A549 (cell line): ENCODE results near the gene POLE.

Source experiments
- EP300 ChIP-seq, 2 experiments: fragments of >200 bp; sonication (Bioruptor Twin); formaldehyde crosslinking; IDR thresholded peaks; 2 replicates in 1 of 2; 3 replicates in 1 of 2; pipeline ENCODE4 v1.6.1; 2016 to 2017
- ESRRA ChIP-seq: fragments of 150-350 bp; IDR thresholded peaks from 2 replicates; pipeline ENCODE4 v1.6.1; 2014; ENCODE audit warnings: mild to moderate bottlenecking, low read length, borderline replicate concordance
- FOSL2 ChIP-seq, 2 experiments: fragments of 450-650 bp in 1 of 2; fragments of >200 bp in 1 of 2; sonication (Bioruptor Twin) in 1 of 2; formaldehyde crosslinking; IDR thresholded peaks; 2 replicates each; pipeline versions ENCODE4 v1.5.0 to v1.6.1; 2016 to 2020; ENCODE audit warnings: mild to moderate bottlenecking in 1 of 2, moderate library complexity in 1 of 2
- JUN ChIP-seq, 2 experiments: fragments of >200 bp; sonication (Bioruptor Twin); formaldehyde crosslinking; IDR thresholded peaks; 2 replicates in 1 of 2; 3 replicates in 1 of 2; pipeline ENCODE4 v1.6.1; 2016 to 2017
- JUNB ChIP-seq: fragments of >200 bp; sonication (Bioruptor Twin); formaldehyde crosslinking; IDR thresholded peaks from 2 replicates; pipeline ENCODE4 v1.6.1; 2016
- MAZ ChIP-seq: fragments of 150-350 bp; IDR thresholded peaks from 2 replicates; pipeline ENCODE4 v1.6.1; 2014; ENCODE audit warnings: antibody characterized with exemption, low read depth, low read length, borderline replicate concordance
- POLR2A ChIP-seq: IDR thresholded peaks from 2 replicates; pipeline ENCODE4 v1.6.1; 2012; ENCODE audit warnings: mild to moderate bottlenecking, low read length
- RAD21 ChIP-seq, 2 experiments: fragments of >200 bp in 1 of 2; sonication (Bioruptor Twin) in 1 of 2; formaldehyde crosslinking in 1 of 2; IDR thresholded peaks in 1 of 2; conservative IDR thresholded peaks in 1 of 2; 2 replicates in 1 of 2; 3 replicates in 1 of 2; pipeline ENCODE4 v1.6.1; 2012 to 2018; ENCODE audit warnings: inconsistent platforms in 1 of 2
- RCOR1 ChIP-seq: fragments of 150-350 bp; IDR thresholded peaks from 2 replicates; pipeline ENCODE4 v1.6.1; 2014; ENCODE audit warnings: antibody characterized with exemption, low read length, low read depth
- RFX5 ChIP-seq: fragments of 450-650 bp; IDR thresholded peaks from 2 replicates; pipeline ENCODE4 v1.7.1; 2014; ENCODE audit warnings: antibody characterized with exemption, mild to moderate bottlenecking, moderate library complexity
- RNF2 ChIP-seq: fragments of 200-600 bp; sonication (generic); IDR thresholded peaks from 2 replicates; pipeline ENCODE4 v1.6.1; 2016; ENCODE audit warnings: low read depth, mild to moderate bottlenecking, antibody characterized with exemption, moderate library complexity, borderline replicate concordance
- SREBF2 ChIP-seq: fragments of 450-650 bp; IDR thresholded peaks from 2 replicates; pipeline ENCODE4 v1.6.1; 2014; ENCODE audit warnings: mild to moderate bottlenecking, moderate library complexity
- TF ChIP-seq, protein P1 (sequence below): fragments of >200 bp; sonication (Bioruptor Twin); formaldehyde crosslinking; IDR thresholded peaks from 3 replicates; pipeline ENCODE4 v1.5.1; 2016
- TF ChIP-seq, protein P2 (sequence below): fragments of 450-650 bp; IDR thresholded peaks from 2 replicates; pipeline ENCODE4 v1.6.1; 2014; ENCODE audit warnings: antibody characterized with exemption

DNA sequence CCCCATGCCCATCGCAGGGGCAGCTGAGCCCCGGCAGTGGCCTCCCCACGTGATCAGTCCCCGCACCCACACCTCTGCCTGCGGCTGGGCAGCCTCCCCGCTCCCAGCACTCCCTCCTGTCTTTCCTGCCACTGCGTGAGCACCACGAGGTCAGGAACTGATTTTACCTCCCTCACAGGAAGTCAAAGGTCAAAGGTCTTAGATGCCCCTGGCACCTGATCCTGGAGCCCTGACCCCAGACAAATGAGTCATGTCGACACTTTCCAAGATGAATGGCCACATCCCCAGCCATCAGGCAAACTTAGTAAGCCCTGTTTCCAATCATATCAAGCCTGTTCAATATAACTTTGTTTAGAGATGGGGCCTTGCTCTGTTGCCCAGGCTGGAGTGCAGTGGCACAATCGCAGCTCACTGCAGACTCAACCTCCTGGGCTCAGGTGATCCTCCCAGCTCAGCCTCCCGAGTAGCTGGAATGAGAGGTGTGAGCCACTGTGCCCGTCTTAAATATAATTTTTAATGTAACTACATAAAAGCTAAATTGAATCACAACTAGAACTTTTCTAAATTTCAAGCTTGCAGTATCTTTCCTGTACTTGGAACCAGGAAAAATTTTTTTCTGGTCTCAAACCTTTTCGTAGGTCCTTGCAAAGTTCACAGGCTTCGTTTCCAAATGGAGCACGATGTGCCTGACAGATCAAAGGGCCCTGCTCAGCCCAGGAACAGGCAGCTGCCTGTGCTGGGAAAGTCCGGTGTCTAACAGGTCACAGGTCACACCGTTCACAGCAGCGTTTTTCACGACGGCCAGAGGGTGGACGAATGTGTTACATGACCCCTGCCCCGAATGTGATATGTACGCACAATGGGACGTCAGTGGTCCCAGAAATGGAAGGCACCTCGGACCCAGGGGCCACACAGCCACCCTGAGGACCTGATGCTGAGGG lies 78.6 kb downstream of the POLE start:
- TF ChIP-seq, protein P1, sequence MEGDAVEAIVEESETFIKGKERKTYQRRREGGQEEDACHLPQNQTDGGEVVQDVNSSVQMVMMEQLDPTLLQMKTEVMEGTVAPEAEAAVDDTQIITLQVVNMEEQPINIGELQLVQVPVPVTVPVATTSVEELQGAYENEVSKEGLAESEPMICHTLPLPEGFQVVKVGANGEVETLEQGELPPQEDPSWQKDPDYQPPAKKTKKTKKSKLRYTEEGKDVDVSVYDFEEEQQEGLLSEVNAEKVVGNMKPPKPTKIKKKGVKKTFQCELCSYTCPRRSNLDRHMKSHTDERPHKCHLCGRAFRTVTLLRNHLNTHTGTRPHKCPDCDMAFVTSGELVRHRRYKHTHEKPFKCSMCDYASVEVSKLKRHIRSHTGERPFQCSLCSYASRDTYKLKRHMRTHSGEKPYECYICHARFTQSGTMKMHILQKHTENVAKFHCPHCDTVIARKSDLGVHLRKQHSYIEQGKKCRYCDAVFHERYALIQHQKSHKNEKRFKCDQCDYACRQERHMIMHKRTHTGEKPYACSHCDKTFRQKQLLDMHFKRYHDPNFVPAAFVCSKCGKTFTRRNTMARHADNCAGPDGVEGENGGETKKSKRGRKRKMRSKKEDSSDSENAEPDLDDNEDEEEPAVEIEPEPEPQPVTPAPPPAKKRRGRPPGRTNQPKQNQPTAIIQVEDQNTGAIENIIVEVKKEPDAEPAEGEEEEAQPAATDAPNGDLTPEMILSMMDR = no peak
- no peak for TF ChIP-seq FOSL2 (IDR thresholded peaks at IDR 0.05)
- no peak for TF ChIP-seq FOSL2 (CRISPR knock-in tag; IDR thresholded peaks at IDR 0.05)
- no peak for TF ChIP-seq EP300 (IDR thresholded peaks at IDR 0.05)
- TF ChIP-seq ESRRA = no peak
- no peak for TF ChIP-seq POLR2A
- TF ChIP-seq RAD21 (conservative IDR thresholded peaks at IDR 0.05 in 1 of 2, IDR thresholded peaks at IDR 0.05 in 1 of 2) = no peak
- TF ChIP-seq MAZ = no peak
- no peak for TF ChIP-seq SREBF2
- no peak for TF ChIP-seq RFX5
- TF ChIP-seq, protein P2, sequence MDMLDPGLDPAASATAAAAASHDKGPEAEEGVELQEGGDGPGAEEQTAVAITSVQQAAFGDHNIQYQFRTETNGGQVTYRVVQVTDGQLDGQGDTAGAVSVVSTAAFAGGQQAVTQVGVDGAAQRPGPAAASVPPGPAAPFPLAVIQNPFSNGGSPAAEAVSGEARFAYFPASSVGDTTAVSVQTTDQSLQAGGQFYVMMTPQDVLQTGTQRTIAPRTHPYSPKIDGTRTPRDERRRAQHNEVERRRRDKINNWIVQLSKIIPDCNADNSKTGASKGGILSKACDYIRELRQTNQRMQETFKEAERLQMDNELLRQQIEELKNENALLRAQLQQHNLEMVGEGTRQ = no peak
- TF ChIP-seq JUNB = no peak
- TF ChIP-seq RCOR1 = no peak
- no peak for TF ChIP-seq RNF2
- TF ChIP-seq JUN (IDR thresholded peaks at IDR 0.05) = no peak
